Measurements from ENCODE around the gene PRDM4. TPM values are rescaled to one million over a fixed set of nuclear protein-coding genes. Genes with fewer than 3 reads are reported as not detected.

PRDM4 gene
- total and polyA plus RNA-seq, 2 experiments from 2014 or later = 11.7 to 18.3 TPM

- Histone ChIP-seq H3K79me2 (ENCODE audit: insufficient read depth) (no peaks in the 10 kb centered on the region), H3K4me1 (ENCODE audit: insufficient read depth) (no peaks in the 10 kb centered on the region), H3K9me3 (ENCODE audit: low read depth) (no peaks in the 10 kb centered on the region), H3K36me3 (ENCODE audit: low read depth) (no peaks in the 10 kb centered on the region), H4K20me1 (ENCODE audit: insufficient read depth) (no peaks in the 10 kb centered on the region), H3K9me2 (ENCODE audit: insufficient read depth) (no peaks in the 10 kb centered on the region), H2AFZ (no peak overlapping the region), H3K4me2 (ENCODE audit: unreplicated experiment) (no peak overlapping the region), H3K4me3 (no peak overlapping the region), H3K27me3 (replicated peaks; ENCODE audit: insufficient read depth) (0 out of 2 replicates have a peak, but pooled peaks cover 4% of the 10 kb centered on the region), H3K9ac (no peak overlapping the region), H3K27ac (no peak overlapping the region), H3F3A (ENCODE audit: insufficient read depth) (no peaks in the 10 kb centered on the region)
- peak; percentile 14 for DNase-seq
- TF ChIP-seq EZH2 (IDR thresholded peaks at IDR 0.05; ENCODE audit: insufficient read depth, poor library complexity, severe bottlenecking) (no peak), EZH2phosphoT487 (IDR thresholded peaks at IDR 0.05; ENCODE audit: insufficient read depth, low read depth) (no peak)
- in situ Hi-C loops (cut with MboI) = no loop called here
These were observed 40.2 kb upstream of the PRDM4 start for GRCh38 chr12:107801150-107801549.

- no peak for DNase-seq
- in situ Hi-C loops (cut with MboI) = no loop called here
- Histone ChIP-seq H4K20me1 (ENCODE audit: insufficient read depth) (no peaks in the 10 kb centered on the region), H3K4me1 (ENCODE audit: insufficient read depth) (no peaks in the 10 kb centered on the region), H3K36me3 (ENCODE audit: low read depth) (no peaks in the 10 kb centered on the region), H3K9me3 (ENCODE audit: low read depth) (no peaks in the 10 kb centered on the region), H3F3A (ENCODE audit: insufficient read depth) (no peaks in the 10 kb centered on the region), H3K27ac (no peak overlapping the region), H3K79me2 (ENCODE audit: insufficient read depth) (no peaks in the 10 kb centered on the region), H2AFZ (no peak overlapping the region), H3K4me3 (no peak overlapping the region), H3K9me2 (ENCODE audit: insufficient read depth) (no peaks in the 10 kb centered on the region), H3K9ac (no peak overlapping the region), H3K4me2 (ENCODE audit: unreplicated experiment) (no peak overlapping the region), H3K27me3 (replicated peaks; ENCODE audit: insufficient read depth) (0 out of 2 replicates have a peak, but pooled peaks cover 4% of the 10 kb centered on the region)
- 28 to 45% methylated on average over 3 of the region's 3 CpGs for WGBS, 2 experiments (ENCODE audit: low coverage in 1 of 2, low lambda C conversion rate in 2 of 2, missing lambda C conversion rate in 2 of 2)
- TF ChIP-seq EZH2 (IDR thresholded peaks at IDR 0.05; ENCODE audit: insufficient read depth, poor library complexity, severe bottlenecking) = no peak
- no peak for TF ChIP-seq EZH2phosphoT487 (IDR thresholded peaks at IDR 0.05; ENCODE audit: insufficient read depth, low read depth)
These were observed 37.6 kb upstream of the PRDM4 start for GRCh38 chr12:107798580-107798979.

GRCh38 chr12:107794451-107794850, 33.5 kb upstream of the PRDM4 start:
- no peak for DNase-seq

GRCh38 chr12:107791465-107792089, 30.6 kb upstream of the PRDM4 start:
- H3K79me2 ChIP-seq (ENCODE audit: insufficient read depth) = no peaks in the 10 kb centered on the region
- H3F3A ChIP-seq (ENCODE audit: insufficient read depth) = no peaks in the 10 kb centered on the region
- no peaks in the 10 kb centered on the region for H3K9me2 ChIP-seq (ENCODE audit: insufficient read depth)
- no peaks in the 10 kb centered on the region for H4K20me1 ChIP-seq (ENCODE audit: insufficient read depth)
- H3K9ac ChIP-seq = no peak overlapping the region
- no peak for DNase-seq
- no peak overlapping the region for H3K4me2 ChIP-seq (ENCODE audit: unreplicated experiment)
- no peak overlapping the region for H2AFZ ChIP-seq
- no peaks in the 10 kb centered on the region for H3K9me3 ChIP-seq (ENCODE audit: low read depth)
- in situ Hi-C loops (cut with MboI) = no loop called here
- no peak overlapping the region for H3K27ac ChIP-seq
- H3K4me3 ChIP-seq = no peak overlapping the region
- TF ChIP-seq EZH2phosphoT487 (IDR thresholded peaks at IDR 0.05; ENCODE audit: insufficient read depth, low read depth) (no peak), EZH2 (IDR thresholded peaks at IDR 0.05; ENCODE audit: insufficient read depth, poor library complexity, severe bottlenecking) (no peak)
- H3K36me3 ChIP-seq (ENCODE audit: low read depth) = no peaks in the 10 kb centered on the region
- H3K27me3 ChIP-seq (replicated peaks; ENCODE audit: insufficient read depth) = peaks cover under 1% of the 10 kb centered on the region; the same call in 1 of the 2 replicates
- 12 to 23% methylated on average over 1 of the region's 1 CpG for WGBS, 2 experiments (ENCODE audit: low coverage in 1 of 2, low lambda C conversion rate in 2 of 2, missing lambda C conversion rate in 2 of 2)
- H3K4me1 ChIP-seq (ENCODE audit: insufficient read depth) = no peaks in the 10 kb centered on the region

More at GRCh38 chr12:107794451-107794850, 33.5 kb upstream of the PRDM4 start:
- no peaks in the 10 kb centered on the region for H3K79me2 ChIP-seq (ENCODE audit: insufficient read depth)
- H3K27ac ChIP-seq = no peak overlapping the region
- peaks cover 4% of the 10 kb centered on the region; the same call in 1 of the 2 replicates for H3K27me3 ChIP-seq (replicated peaks; ENCODE audit: insufficient read depth)
- H3K9me2 ChIP-seq (ENCODE audit: insufficient read depth) = no peaks in the 10 kb centered on the region
- H3K4me3 ChIP-seq = no peak overlapping the region
- no peaks in the 10 kb centered on the region for H3K4me1 ChIP-seq (ENCODE audit: insufficient read depth)
- H3F3A ChIP-seq (ENCODE audit: insufficient read depth) = no peaks in the 10 kb centered on the region
- H2AFZ ChIP-seq = no peak overlapping the region
- no peak overlapping the region for H3K4me2 ChIP-seq (ENCODE audit: unreplicated experiment)
- H3K9ac ChIP-seq = no peak overlapping the region
- in situ Hi-C loops (cut with MboI) = no loop called here
- H4K20me1 ChIP-seq (ENCODE audit: insufficient read depth) = no peaks in the 10 kb centered on the region
- 60 to 62% methylated on average over 3 of the region's 3 CpGs for WGBS, 2 experiments (ENCODE audit: low coverage in 1 of 2, low lambda C conversion rate in 2 of 2, missing lambda C conversion rate in 2 of 2)
- no peaks in the 10 kb centered on the region for H3K36me3 ChIP-seq (ENCODE audit: low read depth)
- H3K9me3 ChIP-seq (ENCODE audit: low read depth) = no peaks in the 10 kb centered on the region
- TF ChIP-seq EZH2phosphoT487 (IDR thresholded peaks at IDR 0.05; ENCODE audit: insufficient read depth, low read depth) (no peak), EZH2 (IDR thresholded peaks at IDR 0.05; ENCODE audit: insufficient read depth, poor library complexity, severe bottlenecking) (no peak)
